ENCODE data around the gene BUB1B.

Gene BUB1B

GRCh38 chr15:40198355-40199085 lies 37.7 kb downstream of the BUB1B start:
- in situ Hi-C loops (cut with MboI; ENCODE audit: low sequenced_read_pairs, unreplicated experiment): no loop called here
- DNase-seq (ENCODE audit: low spot score): no peak
- no peak for TF ChIP-seq CTCF (IDR thresholded peaks at IDR 0.05; ENCODE audit: borderline replicate concordance, control extremely low read depth, extremely low read depth, insufficient read depth, missing control alignments)

DNA sequence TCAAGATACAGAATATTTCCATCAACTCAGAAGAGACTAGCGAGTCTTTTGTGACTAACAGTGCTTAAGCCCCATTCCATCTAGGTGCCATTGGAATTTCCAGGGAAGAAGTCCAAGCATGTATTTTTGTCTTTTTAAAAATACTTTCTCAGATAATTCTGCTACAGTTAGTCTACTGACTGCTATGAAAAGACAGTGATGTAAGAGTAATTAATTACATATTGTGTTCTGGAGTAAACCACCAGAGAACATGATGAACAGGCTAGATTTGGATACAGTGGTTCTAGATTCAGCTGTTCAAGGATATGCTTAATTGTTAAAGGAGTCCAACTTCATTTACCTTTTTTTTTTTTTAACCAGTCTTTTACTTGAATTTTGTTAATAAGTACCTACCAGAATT lies 43.2 kb downstream of the BUB1B start:
- no peak for TF ChIP-seq CTCF (IDR thresholded peaks at IDR 0.05; ENCODE audit: borderline replicate concordance, control extremely low read depth, extremely low read depth, insufficient read depth, missing control alignments)
- in situ Hi-C loops (cut with MboI; ENCODE audit: low sequenced_read_pairs, unreplicated experiment): loop anchor here (25.0 kb wide), 1 partner anchor 167 kb away; the partner anchor contains the start of gene SRP14

DNA sequence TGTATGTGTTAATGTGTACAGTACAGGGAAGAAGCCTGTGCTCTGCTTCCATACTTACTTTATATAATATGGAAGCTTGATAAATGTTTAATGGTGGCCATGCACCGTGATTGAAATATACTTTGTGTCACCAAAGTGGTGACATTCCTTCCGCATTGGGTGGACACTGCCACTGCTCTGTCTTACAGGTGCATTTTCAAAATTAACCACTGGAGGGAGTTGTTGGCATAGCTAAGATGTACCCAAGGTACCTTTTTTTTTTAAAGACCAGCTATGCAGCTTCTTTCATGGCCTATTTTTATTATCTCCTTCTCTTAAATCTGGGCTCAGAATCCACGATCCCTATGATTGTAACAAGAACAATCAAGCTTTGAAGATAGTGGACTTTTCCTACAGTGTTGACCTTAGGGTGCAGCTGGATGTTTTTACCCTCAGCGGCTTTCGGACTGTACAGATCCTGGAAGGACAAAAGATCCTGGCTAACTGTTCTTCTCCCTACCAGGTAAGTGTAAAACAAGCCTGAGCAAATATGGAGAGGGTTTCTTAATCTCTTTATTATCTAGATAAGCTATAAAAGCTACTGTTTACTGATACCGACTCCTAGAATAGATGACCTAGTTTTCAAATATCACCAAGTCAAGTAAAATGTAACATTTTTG lies 56.4 kb downstream of the BUB1B start:
- peak; percentile 64 for TF ChIP-seq CTCF (IDR thresholded peaks at IDR 0.05; ENCODE audit: borderline replicate concordance, control extremely low read depth, extremely low read depth, insufficient read depth, missing control alignments)
- peak; percentile 62 for DNase-seq (ENCODE audit: low spot score)
- in situ Hi-C loops (cut with MboI; ENCODE audit: low sequenced_read_pairs, unreplicated experiment): loop anchor here (25.0 kb wide), 1 partner anchor 180 kb away; the partner anchor contains the start of gene SRP14

More for the DNA sequence above, 43.2 kb downstream of the BUB1B start:
- DNase-seq (ENCODE audit: low spot score): no peak

DNA sequence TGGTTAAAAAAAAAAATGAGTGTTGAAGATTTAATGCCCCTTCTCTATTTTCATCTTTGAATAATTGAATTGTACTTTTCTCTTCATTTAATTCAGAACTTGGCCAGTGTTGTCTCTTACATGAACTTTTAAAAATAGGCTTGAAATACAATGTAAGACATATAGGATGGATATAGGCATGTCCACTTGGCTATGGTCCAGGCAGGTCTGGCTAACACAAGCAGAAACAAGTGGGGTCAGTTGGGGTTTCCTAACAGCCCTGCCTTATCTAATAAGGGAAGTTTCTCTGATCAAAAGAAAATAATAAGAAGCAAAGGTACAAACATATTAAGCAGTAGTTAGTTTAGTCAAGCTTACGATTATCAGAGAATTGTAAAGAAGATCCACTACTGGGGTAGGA lies 58.9 kb downstream of the BUB1B start:
- TF ChIP-seq CTCF (IDR thresholded peaks at IDR 0.05; ENCODE audit: borderline replicate concordance, control extremely low read depth, extremely low read depth, insufficient read depth, missing control alignments): no peak
- in situ Hi-C loops (cut with MboI; ENCODE audit: low sequenced_read_pairs, unreplicated experiment): loop anchor here (5.0 to 25.0 kb wide), 2 partner anchors 52 to 182 kb away; partner anchors contain the start of gene SRP14
- no peak for DNase-seq (ENCODE audit: low spot score)

DNA sequence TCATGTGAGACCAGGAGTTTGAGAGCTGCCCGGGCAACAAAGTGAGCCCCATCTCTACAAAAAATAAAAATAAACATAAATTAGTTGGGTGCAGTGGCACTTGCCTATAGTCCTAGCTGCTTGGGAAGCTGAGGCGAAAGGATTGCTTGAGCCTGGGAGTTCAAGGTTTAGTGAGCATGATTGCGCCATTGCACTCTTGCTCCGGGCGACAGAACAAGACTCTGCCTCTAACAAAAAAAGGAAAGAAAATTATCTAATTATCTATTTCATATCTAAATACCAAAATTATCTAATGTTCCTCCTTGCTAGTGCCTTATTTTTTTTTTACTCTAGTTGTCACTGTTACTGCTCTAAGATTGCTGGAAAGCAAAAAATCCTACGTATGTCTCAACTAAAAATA lies 61.3 kb downstream of the BUB1B start:
- no peak for DNase-seq (ENCODE audit: low spot score)
- in situ Hi-C loops (cut with MboI; ENCODE audit: low sequenced_read_pairs, unreplicated experiment): loop anchor here (5.0 to 25.0 kb wide), 2 partner anchors 50 to 185 kb away; partner anchors contain the start of gene SRP14
- no peak for TF ChIP-seq CTCF (IDR thresholded peaks at IDR 0.05; ENCODE audit: borderline replicate concordance, control extremely low read depth, extremely low read depth, insufficient read depth, missing control alignments)

DNA sequence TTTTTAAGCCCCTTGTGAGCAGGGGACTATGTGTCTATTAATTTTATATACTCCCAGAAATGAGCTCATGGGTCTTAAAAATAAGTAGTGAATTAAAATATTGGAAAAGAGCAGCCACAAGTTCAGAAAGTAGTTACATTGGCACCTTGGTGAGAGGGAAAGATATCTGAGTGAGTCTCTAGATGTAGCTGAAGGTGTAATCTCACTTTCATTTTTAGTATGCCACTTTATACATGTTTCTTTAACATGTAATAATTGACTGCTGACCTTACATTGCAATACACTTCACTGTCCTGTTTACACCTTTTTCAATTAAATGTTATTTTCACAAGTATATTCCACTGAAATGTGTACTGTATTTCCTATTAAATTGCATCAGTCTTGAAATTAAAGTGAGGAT lies 65.9 kb downstream of the BUB1B start:
- peak; percentile 50 for DNase-seq (ENCODE audit: low spot score)

More for the DNA sequence above, 65.9 kb downstream of the BUB1B start:
- no peak for TF ChIP-seq CTCF (IDR thresholded peaks at IDR 0.05; ENCODE audit: borderline replicate concordance, control extremely low read depth, extremely low read depth, insufficient read depth, missing control alignments)
- in situ Hi-C loops (cut with MboI; ENCODE audit: low sequenced_read_pairs, unreplicated experiment): no loop called here
